ENCODE data around the gene TPBGL.

- TF ChIP-seq POLR2A (IDR thresholded peaks at IDR 0.05; ENCODE audit: low read depth, low read length) (no peak), POLR2AphosphoS5 (IDR thresholded peaks at IDR 0.05; ENCODE audit: low read depth, low read length) (no peak)
These were observed 41.0 kb downstream of the TPBGL start for GRCh38 chr11:75281469-75282095.
